Measurements from ENCODE around the gene ZWILCH.

ZWILCH gene

DNA sequence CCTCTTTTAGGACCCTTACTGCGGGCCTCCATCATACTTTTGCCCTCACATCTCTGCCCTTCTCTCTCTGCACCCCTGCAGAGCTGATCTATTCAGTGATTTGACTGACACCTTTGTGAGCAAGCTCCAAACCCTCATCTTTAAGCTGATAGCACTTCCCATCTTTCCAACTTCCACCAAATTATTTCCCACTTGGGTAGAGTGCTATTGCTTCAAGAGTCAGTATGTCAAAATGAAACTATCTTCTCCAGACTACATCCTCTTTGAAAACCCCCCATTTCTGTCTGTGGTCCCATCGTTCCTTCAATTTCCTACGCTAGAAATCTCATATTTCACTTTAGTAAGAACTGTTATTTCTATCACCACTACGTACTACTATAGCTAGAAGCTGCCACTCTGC, 19.7 kb downstream of the ZWILCH start:
- TF ChIP-seq SIN3A (IDR thresholded peaks at IDR 0.05; ENCODE audit: borderline replicate concordance, insufficient read depth, low read length) (no peak), TAF1 (IDR thresholded peaks at IDR 0.05; ENCODE audit: borderline replicate concordance, insufficient read depth, low read length) (no peak), FOXP2 (optimal IDR thresholded peaks at IDR 0.05; ENCODE audit: borderline replicate concordance, extremely low read depth, extremely low read length, insufficient read depth) (no peak), POLR2AphosphoS5 (IDR thresholded peaks at IDR 0.05; ENCODE audit: low read depth, low read length) (no peak)
- TF ChIP-seq, protein P1, sequence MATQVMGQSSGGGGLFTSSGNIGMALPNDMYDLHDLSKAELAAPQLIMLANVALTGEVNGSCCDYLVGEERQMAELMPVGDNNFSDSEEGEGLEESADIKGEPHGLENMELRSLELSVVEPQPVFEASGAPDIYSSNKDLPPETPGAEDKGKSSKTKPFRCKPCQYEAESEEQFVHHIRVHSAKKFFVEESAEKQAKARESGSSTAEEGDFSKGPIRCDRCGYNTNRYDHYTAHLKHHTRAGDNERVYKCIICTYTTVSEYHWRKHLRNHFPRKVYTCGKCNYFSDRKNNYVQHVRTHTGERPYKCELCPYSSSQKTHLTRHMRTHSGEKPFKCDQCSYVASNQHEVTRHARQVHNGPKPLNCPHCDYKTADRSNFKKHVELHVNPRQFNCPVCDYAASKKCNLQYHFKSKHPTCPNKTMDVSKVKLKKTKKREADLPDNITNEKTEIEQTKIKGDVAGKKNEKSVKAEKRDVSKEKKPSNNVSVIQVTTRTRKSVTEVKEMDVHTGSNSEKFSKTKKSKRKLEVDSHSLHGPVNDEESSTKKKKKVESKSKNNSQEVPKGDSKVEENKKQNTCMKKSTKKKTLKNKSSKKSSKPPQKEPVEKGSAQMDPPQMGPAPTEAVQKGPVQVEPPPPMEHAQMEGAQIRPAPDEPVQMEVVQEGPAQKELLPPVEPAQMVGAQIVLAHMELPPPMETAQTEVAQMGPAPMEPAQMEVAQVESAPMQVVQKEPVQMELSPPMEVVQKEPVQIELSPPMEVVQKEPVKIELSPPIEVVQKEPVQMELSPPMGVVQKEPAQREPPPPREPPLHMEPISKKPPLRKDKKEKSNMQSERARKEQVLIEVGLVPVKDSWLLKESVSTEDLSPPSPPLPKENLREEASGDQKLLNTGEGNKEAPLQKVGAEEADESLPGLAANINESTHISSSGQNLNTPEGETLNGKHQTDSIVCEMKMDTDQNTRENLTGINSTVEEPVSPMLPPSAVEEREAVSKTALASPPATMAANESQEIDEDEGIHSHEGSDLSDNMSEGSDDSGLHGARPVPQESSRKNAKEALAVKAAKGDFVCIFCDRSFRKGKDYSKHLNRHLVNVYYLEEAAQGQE (IDR thresholded peaks at IDR 0.05; ENCODE audit: insufficient read depth in 1 of 2, low read depth in 2 of 2, low read length in 2 of 2), result no peak

DNA sequence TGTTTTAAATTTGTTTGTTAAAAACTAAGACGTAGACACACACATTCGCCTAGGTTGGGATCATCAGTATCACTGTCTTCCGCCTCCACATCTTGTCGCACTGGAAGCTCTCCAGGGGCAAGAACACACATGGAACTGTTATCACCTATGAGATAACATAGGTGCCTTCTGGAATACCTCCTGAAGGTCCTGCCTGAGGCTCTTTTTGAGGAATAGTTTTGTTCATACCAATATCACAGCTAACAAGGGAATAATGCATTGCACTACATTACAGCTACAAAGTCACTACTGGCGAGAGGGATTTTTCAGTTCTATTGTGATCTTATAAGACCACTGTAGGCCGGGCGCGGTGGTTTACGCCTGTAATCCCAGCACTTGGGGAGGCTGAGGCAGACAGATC, 29.9 kb downstream of the ZWILCH start:
- no peak for TF ChIP-seq POLR2AphosphoS5 (IDR thresholded peaks at IDR 0.05; ENCODE audit: low read depth, low read length)
- no peak for TF ChIP-seq FOXP2 (optimal IDR thresholded peaks at IDR 0.05; ENCODE audit: borderline replicate concordance, extremely low read depth, extremely low read length, insufficient read depth)
- TF ChIP-seq, protein P1 (IDR thresholded peaks at IDR 0.05; ENCODE audit: insufficient read depth in 1 of 2, low read depth in 2 of 2, low read length in 2 of 2), result no peak
- no peak for TF ChIP-seq SIN3A (IDR thresholded peaks at IDR 0.05; ENCODE audit: borderline replicate concordance, insufficient read depth, low read length)
- TF ChIP-seq TAF1 (IDR thresholded peaks at IDR 0.05; ENCODE audit: borderline replicate concordance, insufficient read depth, low read length), result no peak

DNA sequence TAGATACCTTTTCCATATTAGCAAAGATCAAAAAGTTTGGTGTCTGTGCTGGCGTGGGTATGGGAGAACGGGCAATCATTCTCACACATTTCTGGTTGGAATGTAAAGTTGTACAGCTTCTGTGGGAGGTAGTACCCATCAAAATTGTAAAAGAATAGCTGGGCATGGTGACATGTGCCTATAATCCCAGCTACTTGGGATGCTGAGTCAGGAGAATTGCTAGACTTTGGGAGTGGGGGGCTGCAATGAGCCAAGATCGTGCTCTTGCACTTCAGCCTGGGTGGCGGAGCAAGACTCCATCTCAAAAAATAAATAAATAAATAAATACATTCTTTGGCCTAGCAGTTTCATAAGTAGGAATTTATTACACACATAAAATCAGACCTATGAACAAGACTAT, 37.8 kb downstream of the ZWILCH start:
- TF ChIP-seq, protein P1 (IDR thresholded peaks at IDR 0.05; ENCODE audit: insufficient read depth in 1 of 2, low read depth in 2 of 2, low read length in 2 of 2), result no peak
- no peak for TF ChIP-seq SIN3A (IDR thresholded peaks at IDR 0.05; ENCODE audit: borderline replicate concordance, insufficient read depth, low read length)
- no peak for TF ChIP-seq FOXP2 (optimal IDR thresholded peaks at IDR 0.05; ENCODE audit: borderline replicate concordance, extremely low read depth, extremely low read length, insufficient read depth)
- TF ChIP-seq POLR2AphosphoS5 (IDR thresholded peaks at IDR 0.05; ENCODE audit: low read depth, low read length), result no peak
- TF ChIP-seq TAF1 (IDR thresholded peaks at IDR 0.05; ENCODE audit: borderline replicate concordance, insufficient read depth, low read length), result no peak

DNA sequence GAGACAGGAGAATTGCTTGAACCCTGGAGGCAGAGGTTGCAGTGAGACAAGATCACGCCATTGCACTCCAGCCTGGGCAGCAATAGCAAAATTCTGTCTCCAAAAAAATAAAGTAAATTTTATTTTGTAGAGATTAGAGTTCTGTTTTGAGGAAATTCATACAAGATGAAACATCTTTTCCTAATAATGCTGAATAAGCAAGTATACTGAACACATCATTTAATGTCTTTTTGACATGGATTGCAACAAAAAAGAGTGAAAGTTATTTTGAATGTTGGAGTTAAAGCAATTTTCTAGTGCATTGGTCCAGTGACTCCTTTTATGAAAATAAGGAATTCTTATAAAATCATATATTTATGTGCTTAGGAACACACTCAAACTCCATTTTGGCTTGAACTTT, 40.1 kb downstream of the ZWILCH start:
- TF ChIP-seq POLR2AphosphoS5 (IDR thresholded peaks at IDR 0.05; ENCODE audit: low read depth, low read length) (no peak), TAF1 (IDR thresholded peaks at IDR 0.05; ENCODE audit: borderline replicate concordance, insufficient read depth, low read length) (no peak), FOXP2 (optimal IDR thresholded peaks at IDR 0.05; ENCODE audit: borderline replicate concordance, extremely low read depth, extremely low read length, insufficient read depth) (no peak), SIN3A (IDR thresholded peaks at IDR 0.05; ENCODE audit: borderline replicate concordance, insufficient read depth, low read length) (no peak)
- TF ChIP-seq, protein P1 (IDR thresholded peaks at IDR 0.05; ENCODE audit: insufficient read depth in 1 of 2, low read depth in 2 of 2, low read length in 2 of 2), result no peak

DNA sequence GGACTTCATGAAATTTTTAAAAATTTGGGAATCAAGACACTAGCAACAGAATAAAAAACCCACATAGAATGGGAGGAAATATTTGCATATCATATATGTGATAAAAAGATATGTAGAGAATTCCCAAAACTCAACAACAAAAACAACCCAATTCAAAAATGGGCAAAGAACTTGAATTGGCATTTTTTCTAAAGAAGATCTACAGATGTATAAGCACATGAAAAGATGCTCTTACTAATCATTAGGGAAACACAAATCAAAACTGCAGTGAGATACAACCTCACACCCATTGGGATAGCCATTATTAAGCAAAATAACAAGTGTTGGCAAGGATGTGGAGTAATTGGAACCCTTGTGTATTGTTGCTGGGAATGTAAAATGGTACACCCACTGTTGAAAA, 50.6 kb downstream of the ZWILCH start:
- no peak for TF ChIP-seq POLR2AphosphoS5 (IDR thresholded peaks at IDR 0.05; ENCODE audit: low read depth, low read length)
- no peak for TF ChIP-seq SIN3A (IDR thresholded peaks at IDR 0.05; ENCODE audit: borderline replicate concordance, insufficient read depth, low read length)
- TF ChIP-seq, protein P1 (IDR thresholded peaks at IDR 0.05; ENCODE audit: insufficient read depth in 1 of 2, low read depth in 2 of 2, low read length in 2 of 2), result no peak
- TF ChIP-seq TAF1 (IDR thresholded peaks at IDR 0.05; ENCODE audit: borderline replicate concordance, insufficient read depth, low read length), result no peak
- no peak for TF ChIP-seq FOXP2 (optimal IDR thresholded peaks at IDR 0.05; ENCODE audit: borderline replicate concordance, extremely low read depth, extremely low read length, insufficient read depth)
